Islet precursor cell (in vitro differentiated cells): ENCODE data around the gene PRCD.
"Not testable (repeated sequence)": the region's sequence is repeated elsewhere in the genome, so short reads cannot be mapped to it uniquely, and the experiment has no call there.

Experiments
- DNase-seq: peaks from one replicate; pipeline ENCODE4 v3.0.0-alpha.2; 2018

The PRCD gene

GRCh38 chr17:76506408-76507345, 33.2 kb upstream of the PRCD start:
- peak; percentile 93 for DNase-seq

- DNase-seq, result not testable (repeated sequence)
Measured at GRCh38 chr17:76508472-76509063, 31.3 kb upstream of the PRCD start.

GRCh38 chr17:76510831-76511244, 29.0 kb upstream of the PRCD start:
- no peak for DNase-seq

GRCh38 chr17:76511668-76512365, 28.0 kb upstream of the PRCD start:
- no peak for DNase-seq

GRCh38 chr17:76512366-76513305, 27.2 kb upstream of the PRCD start:
- no peak for DNase-seq

- DNase-seq, result no peak
Measured at GRCh38 chr17:76513306-76513692, 26.5 kb upstream of the PRCD start.

- not testable (repeated sequence) for DNase-seq
Measured at GRCh38 chr17:76514355-76514754, 25.5 kb upstream of the PRCD start.

GRCh38 chr17:76515274-76515949, 24.4 kb upstream of the PRCD start:
- DNase-seq, result no peak

GRCh38 chr17:76517638-76518038, 22.2 kb upstream of the PRCD start:
- no peak for DNase-seq

GRCh38 chr17:76519048-76519966, 20.5 kb upstream of the PRCD start:
- DNase-seq, result no peak

GRCh38 chr17:76521262-76521661, 18.6 kb upstream of the PRCD start:
- no peak for DNase-seq

- DNase-seq, result not testable (repeated sequence)
Measured at GRCh38 chr17:76521683-76522082, 18.2 kb upstream of the PRCD start.

- DNase-seq, result peak; percentile 87
Measured at GRCh38 chr17:76523084-76524037, 16.5 kb upstream of the PRCD start.

- DNase-seq, result no peak
Measured at GRCh38 chr17:76524598-76525512, 15.0 kb upstream of the PRCD start.

GRCh38 chr17:76525513-76525833, 14.4 kb upstream of the PRCD start:
- not testable (repeated sequence) for DNase-seq

- DNase-seq, result not testable (repeated sequence)
Measured at GRCh38 chr17:76527016-76527415, 12.8 kb upstream of the PRCD start.

- peak; percentile 99 for DNase-seq
Measured at GRCh38 chr17:76527430-76528111, 12.3 kb upstream of the PRCD start.

- no peak for DNase-seq
Measured at GRCh38 chr17:76528156-76528527, 11.7 kb upstream of the PRCD start.
